ENCODE measurements around the gene MEGF10.

Gene MEGF10

DNA sequence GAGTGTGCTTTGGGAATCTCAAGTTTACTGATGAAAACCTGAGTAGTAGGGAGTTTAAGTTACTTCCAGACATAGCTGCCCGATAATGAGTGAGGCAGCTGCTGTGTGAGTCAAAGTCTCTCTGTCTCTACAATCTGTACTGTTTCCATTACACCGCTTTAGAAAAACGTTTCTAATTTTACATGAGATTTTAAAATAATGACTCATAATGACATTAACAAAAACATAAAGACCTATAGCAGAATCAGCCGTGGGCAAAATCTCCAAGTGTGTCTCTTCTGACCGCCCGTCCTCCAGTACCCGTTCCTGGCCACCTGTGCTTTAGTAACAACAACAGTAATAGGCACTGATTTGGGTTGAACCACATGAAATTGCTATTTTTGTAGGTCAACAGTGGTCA lies 157.2 kb downstream of the MEGF10 start:
- ChIA-PET CTCF (interaction anchor here (0.9 kb wide), 1 partner anchor 45 kb away, joined by 4 read pairs; no protein-coding TSS in a partner anchor), POLR2A (ENCODE audit: low non-redundant PET) (no interaction called here)
- TF ChIP-seq, protein P1, sequence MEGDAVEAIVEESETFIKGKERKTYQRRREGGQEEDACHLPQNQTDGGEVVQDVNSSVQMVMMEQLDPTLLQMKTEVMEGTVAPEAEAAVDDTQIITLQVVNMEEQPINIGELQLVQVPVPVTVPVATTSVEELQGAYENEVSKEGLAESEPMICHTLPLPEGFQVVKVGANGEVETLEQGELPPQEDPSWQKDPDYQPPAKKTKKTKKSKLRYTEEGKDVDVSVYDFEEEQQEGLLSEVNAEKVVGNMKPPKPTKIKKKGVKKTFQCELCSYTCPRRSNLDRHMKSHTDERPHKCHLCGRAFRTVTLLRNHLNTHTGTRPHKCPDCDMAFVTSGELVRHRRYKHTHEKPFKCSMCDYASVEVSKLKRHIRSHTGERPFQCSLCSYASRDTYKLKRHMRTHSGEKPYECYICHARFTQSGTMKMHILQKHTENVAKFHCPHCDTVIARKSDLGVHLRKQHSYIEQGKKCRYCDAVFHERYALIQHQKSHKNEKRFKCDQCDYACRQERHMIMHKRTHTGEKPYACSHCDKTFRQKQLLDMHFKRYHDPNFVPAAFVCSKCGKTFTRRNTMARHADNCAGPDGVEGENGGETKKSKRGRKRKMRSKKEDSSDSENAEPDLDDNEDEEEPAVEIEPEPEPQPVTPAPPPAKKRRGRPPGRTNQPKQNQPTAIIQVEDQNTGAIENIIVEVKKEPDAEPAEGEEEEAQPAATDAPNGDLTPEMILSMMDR (conservative IDR thresholded peaks at IDR 0.05; ENCODE audit: low read depth) = no peak
- no peak overlapping the region for H3K27ac ChIP-seq
- no peak for DNase-seq (ENCODE audit: low spot score)

DNA sequence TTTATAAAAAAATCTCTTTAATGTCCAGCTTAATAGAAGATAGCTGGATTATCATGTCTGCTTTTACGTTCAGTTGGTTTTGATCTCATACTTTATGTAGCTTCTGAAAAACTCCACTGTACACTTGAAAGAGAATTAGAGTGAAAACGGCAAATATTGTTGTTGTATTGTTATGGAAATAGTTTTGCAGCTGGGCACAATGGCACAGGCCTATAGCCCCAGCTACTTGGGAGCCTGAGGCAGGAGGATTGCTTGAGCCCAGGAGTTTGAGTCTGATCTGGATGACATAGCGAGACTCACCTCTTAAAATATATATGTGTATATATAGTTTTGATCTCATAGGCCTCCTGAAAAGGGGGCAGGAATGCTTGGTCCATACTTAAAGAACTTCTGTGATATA lies 159.4 kb downstream of the MEGF10 start:
- ChIA-PET POLR2A (ENCODE audit: low non-redundant PET) (no interaction called here), CTCF (no interaction called here)
- TF ChIP-seq, protein P1 (conservative IDR thresholded peaks at IDR 0.05; ENCODE audit: low read depth) = no peak
- H3K27ac ChIP-seq = no peak overlapping the region
- DNase-seq (ENCODE audit: low spot score) = no peak

DNA sequence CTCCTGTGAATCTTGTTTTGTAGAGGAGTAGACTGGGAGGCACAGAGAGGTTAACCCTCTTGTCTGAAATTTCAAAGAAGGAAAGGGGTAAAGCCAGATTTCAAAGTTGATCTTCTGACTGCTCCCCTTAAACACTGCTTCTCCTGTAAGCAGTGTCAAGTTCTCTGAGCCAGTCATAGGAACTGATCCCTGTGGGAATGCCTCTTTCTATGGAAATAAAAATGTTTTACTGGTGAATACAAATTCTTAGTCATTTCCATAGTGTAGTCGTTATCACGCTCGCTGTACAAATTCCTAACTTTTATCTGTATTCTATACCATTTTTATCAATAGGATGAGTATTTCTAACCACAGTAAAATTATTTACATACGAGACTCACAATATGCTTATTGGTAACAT lies 160.5 kb downstream of the MEGF10 start:
- POLR2A ChIA-PET (ENCODE audit: low non-redundant PET) = no interaction called here
- CTCF ChIA-PET = no interaction called here
- no peak overlapping the region for H3K27ac ChIP-seq
- TF ChIP-seq, protein P1 (conservative IDR thresholded peaks at IDR 0.05; ENCODE audit: low read depth) = no peak
- no peak for DNase-seq (ENCODE audit: low spot score)

DNA sequence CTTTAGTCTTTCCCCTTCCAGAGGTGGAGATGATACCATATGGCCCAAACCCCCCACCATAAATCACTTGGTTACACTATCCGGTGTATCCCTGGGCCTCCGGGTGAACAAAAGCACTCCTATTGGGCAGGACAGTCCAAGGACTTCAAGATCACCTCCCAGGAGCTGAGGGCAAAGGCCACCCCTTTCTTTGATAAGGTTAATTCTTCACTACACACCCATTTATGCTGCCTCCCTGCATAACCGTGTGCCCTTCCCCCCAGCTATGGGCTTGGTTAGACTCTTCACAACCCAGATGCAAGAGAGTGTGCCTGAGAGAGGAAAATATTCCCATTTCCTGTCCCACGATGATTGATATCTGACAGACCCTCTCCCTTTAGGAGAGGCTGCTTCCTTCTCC lies 162.0 kb downstream of the MEGF10 start:
- POLR2A ChIA-PET (ENCODE audit: low non-redundant PET) = no interaction called here
- CTCF ChIA-PET = interaction anchor here (0.9 kb wide), 1 partner anchor 10 kb away, joined by 4 read pairs; no protein-coding TSS in a partner anchor
- no peak for DNase-seq (ENCODE audit: low spot score)
- TF ChIP-seq, protein P1 (conservative IDR thresholded peaks at IDR 0.05; ENCODE audit: low read depth) = no peak
- no peak overlapping the region for H3K27ac ChIP-seq

DNA sequence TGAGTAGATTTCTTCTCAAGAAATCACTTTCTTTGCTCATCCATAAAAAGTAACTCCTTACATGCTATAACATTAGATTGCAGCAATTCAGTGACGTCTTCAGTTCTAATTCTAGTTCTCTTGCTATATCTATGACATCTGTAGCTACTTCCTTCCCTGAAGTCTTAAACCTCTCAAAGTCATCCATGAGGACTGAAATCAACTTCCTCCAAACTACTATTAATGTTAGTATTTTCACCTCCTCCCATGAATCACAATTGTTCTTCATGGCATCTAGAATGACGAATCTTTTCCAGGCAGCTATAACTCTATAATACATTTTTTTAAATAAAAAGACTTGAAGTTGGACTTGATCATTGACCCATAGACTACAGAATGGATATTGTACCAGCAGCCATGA lies 180.6 kb downstream of the MEGF10 start:
- no peak for DNase-seq (ENCODE audit: low spot score)
- POLR2A ChIA-PET (ENCODE audit: low non-redundant PET) = no interaction called here
- CTCF ChIA-PET = interaction anchor here (0.6 to 2.5 kb wide), 4 partner anchors 22 to 479 kb away, joined by 3 to 8 read pairs (median 3); no protein-coding TSS in a partner anchor
- H3K27ac ChIP-seq = no peak overlapping the region
- TF ChIP-seq, protein P1 (conservative IDR thresholded peaks at IDR 0.05; ENCODE audit: low read depth) = no peak

DNA sequence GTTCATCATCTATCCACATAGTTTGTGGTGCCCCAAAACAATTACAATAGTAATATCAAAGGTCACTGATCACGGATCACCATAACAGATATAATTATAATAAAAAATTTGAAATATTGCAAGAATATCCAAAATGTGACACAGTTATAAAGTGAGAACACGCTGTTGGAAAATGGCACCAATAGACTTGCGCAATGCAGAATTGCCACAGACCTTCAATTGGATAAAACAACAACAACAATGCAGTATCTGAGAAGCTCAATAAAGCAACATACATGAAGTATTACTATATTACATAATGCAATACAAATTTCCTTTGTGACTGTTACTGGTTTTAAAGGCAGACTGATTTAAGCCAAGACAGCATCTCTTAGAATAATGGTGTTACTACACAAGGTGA lies 182.1 kb downstream of the MEGF10 start:
- DNase-seq (ENCODE audit: low spot score) = no peak
- ChIA-PET CTCF (interaction anchor here (0.7 to 2.5 kb wide), 3 partner anchors 11 to 20 kb away, joined by 3 to 8 read pairs (median 4); no protein-coding TSS in a partner anchor), POLR2A (ENCODE audit: low non-redundant PET) (no interaction called here)
- TF ChIP-seq, protein P1 (conservative IDR thresholded peaks at IDR 0.05; ENCODE audit: low read depth) = no peak
- no peak overlapping the region for H3K27ac ChIP-seq

DNA sequence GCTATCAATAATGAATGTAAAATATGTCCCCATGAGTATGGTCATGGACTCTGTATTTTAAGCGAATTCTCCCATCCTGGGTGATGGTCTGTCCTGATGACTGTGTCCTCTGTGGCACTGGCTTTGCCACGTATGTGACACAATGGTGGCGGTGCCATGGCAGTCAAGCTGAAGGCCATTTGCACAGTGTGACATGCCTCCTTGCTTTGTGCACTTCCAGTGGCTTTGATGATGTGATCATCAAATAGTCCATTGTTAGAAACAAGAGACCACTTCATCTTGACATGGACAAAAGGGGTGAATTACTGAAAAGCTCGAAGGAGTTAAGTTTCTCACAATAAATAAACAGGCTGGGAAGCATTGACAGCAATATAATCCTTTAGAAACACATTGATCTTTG lies 195.9 kb downstream of the MEGF10 start:
- ChIA-PET CTCF (no interaction called here), POLR2A (ENCODE audit: low non-redundant PET) (no interaction called here)
- TF ChIP-seq, protein P1 (conservative IDR thresholded peaks at IDR 0.05; ENCODE audit: low read depth) = no peak
- DNase-seq (ENCODE audit: low spot score) = no peak
- H3K27ac ChIP-seq = no peak overlapping the region
